Smooth muscle cell (in vitro differentiated cells): ENCODE results near the gene PRICKLE3. TPM values are rescaled to one million over a fixed set of nuclear protein-coding genes. Genes with fewer than 3 reads are reported as not detected.

Experiments used
- DNase-seq: peaks from one replicate; lab custom pipeline; 2025; ENCODE audit not compliant: unreplicated experiment; lab: John Stamatoyannopoulos, UW
- H2AFZ ChIP-seq: fragments of 200-600 bp; sonication (generic); 2 replicates; pipeline ENCODE4 v1.6.0; 2016; ENCODE audit warnings: antibody characterized with exemption, low read depth, mild to moderate bottlenecking
- H3F3A ChIP-seq: fragments of 200-600 bp; sonication (generic); 2 replicates; pipeline ENCODE4 v1.6.0; 2017; ENCODE audit warnings: antibody characterized with exemption, low read depth
- H3K27ac ChIP-seq: fragments of 200-600 bp; sonication (generic); 2 replicates; pipeline ENCODE4 v1.5.1; 2016; ENCODE audit warnings: low read depth, mild to moderate bottlenecking
- H3K27me3 ChIP-seq: fragments of 200-600 bp; sonication (generic); 2 replicates; pipeline ENCODE4 v1.6.1; 2016; ENCODE audit warnings: low read depth, mild to moderate bottlenecking
- H3K36me3 ChIP-seq: fragments of 200-600 bp; sonication (generic); 2 replicates; pipeline ENCODE4 v1.5.1; 2016; ENCODE audit warnings: low read depth
- H3K4me1 ChIP-seq: fragments of 200-600 bp; sonication (generic); 2 replicates; pipeline ENCODE4 v1.5.1; 2016; ENCODE audit warnings: low read depth
- H3K4me2 ChIP-seq: fragments of 200-600 bp; sonication (generic); 2 replicates; pipeline ENCODE4 v1.6.0; 2016; ENCODE audit warnings: mild to moderate bottlenecking
- H3K4me3 ChIP-seq: fragments of 200-600 bp; sonication (generic); 2 replicates; pipeline ENCODE4 v1.5.1; 2016; ENCODE audit warnings: mild to moderate bottlenecking
- H3K79me2 ChIP-seq: fragments of 200-600 bp; sonication (generic); 2 replicates; pipeline ENCODE4 v1.6.0; 2016; ENCODE audit warnings: low read depth, mild to moderate bottlenecking
- H3K9ac ChIP-seq: fragments of 200-600 bp; sonication (generic); 2 replicates; pipeline ENCODE4 v1.6.0; 2016; ENCODE audit warnings: low read depth
- H3K9me3 ChIP-seq: fragments of 200-600 bp; sonication (generic); replicated peaks from 2 replicates; pipeline ENCODE4 v1.5.1; 2016; ENCODE audit warnings: low read depth
- H4K20me1 ChIP-seq: fragments of 200-600 bp; sonication (generic); 2 replicates; pipeline ENCODE4 v1.6.0; 2016; ENCODE audit warnings: low read depth
- CTCF ChIP-seq: fragments of 200-600 bp; sonication (generic); IDR thresholded peaks from 2 replicates; pipeline ENCODE4 v1.5.1; 2017; ENCODE audit warnings: borderline replicate concordance, mild to moderate bottlenecking, antibody characterized with exemption; ENCODE audit not compliant: insufficient read depth, poor library complexity, severe bottlenecking
- WGBS: methylation state at CpG from one replicate; pipeline ENCODE4 v1.1.7; 2016; ENCODE audit warnings: low lambda C conversion rate; 5-methylcytosine and 5-hydroxymethylcytosine counted together
- polyA plus RNA-seq: library from polyadenylated mRNA; unstranded; fragments of >200 nt; fragmentation: Nextera tagmentation; extraction: Ambion mirVana; gene quantifications from 2 replicates; pipeline ENCODE4 v1.2.1, GENCODE V29; 2016
- total RNA-seq: library from RNA; depleted of rRNA; stranded (reverse); fragments of >200 nt; gene quantifications from 2 replicates; pipeline ENCODE4 v1.2.3, GENCODE V29; 2014

The PRICKLE3 gene
- total and polyA plus RNA-seq, 2 experiments from 2014 or later = 11.3 to 11.5 TPM

- DNase-seq = no peak
- Histone ChIP-seq H3K27ac (no peak overlapping the region), H3K4me3 (no peak overlapping the region), H4K20me1 (no peaks in the 10 kb centered on the region), H3K4me2 (no peak overlapping the region), H3K79me2 (no peaks in the 10 kb centered on the region), H3F3A (no peaks in the 10 kb centered on the region), H3K36me3 (no peaks in the 10 kb centered on the region), H3K9ac (no peak overlapping the region), H2AFZ (no peak overlapping the region), H3K27me3 (no peaks in the 10 kb centered on the region), H3K9me3 (no peaks in the 10 kb centered on the region), H3K4me1 (no peaks in the 10 kb centered on the region)
- 66% methylated on average over 2 of the region's 2 CpGs for WGBS
- TF ChIP-seq CTCF = no peak
Observed at GRCh38 chrX:49227726-49228125, 41.6 kb upstream of the PRICKLE3 start.

- H3K9ac ChIP-seq = no peak overlapping the region
- H3K4me2 ChIP-seq = no peak overlapping the region
- no peak for TF ChIP-seq CTCF
- no peaks in the 10 kb centered on the region for H3K4me1 ChIP-seq
- no peak overlapping the region for H3K4me3 ChIP-seq
- H3K36me3 ChIP-seq = no peaks in the 10 kb centered on the region
- 78% methylated on average over 9 of the region's 9 CpGs for WGBS
- H2AFZ ChIP-seq = no peak overlapping the region
- H3F3A ChIP-seq = no peaks in the 10 kb centered on the region
- no peaks in the 10 kb centered on the region for H3K79me2 ChIP-seq
- no peak for DNase-seq
- H3K27ac ChIP-seq = no peak overlapping the region
- H3K9me3 ChIP-seq = no peaks in the 10 kb centered on the region
- no peaks in the 10 kb centered on the region for H3K27me3 ChIP-seq
- H4K20me1 ChIP-seq = no peaks in the 10 kb centered on the region
Observed at GRCh38 chrX:49226946-49227345, 40.8 kb upstream of the PRICKLE3 start.

GRCh38 chrX:49225858-49226257, 39.7 kb upstream of the PRICKLE3 start:
- no peak for DNase-seq
- no peaks in the 10 kb centered on the region for H3K9me3 ChIP-seq
- H3F3A ChIP-seq = no peaks in the 10 kb centered on the region
- H4K20me1 ChIP-seq = no peaks in the 10 kb centered on the region
- no peak overlapping the region for H3K4me3 ChIP-seq
- H2AFZ ChIP-seq = no peak overlapping the region
- H3K36me3 ChIP-seq = no peaks in the 10 kb centered on the region
- no peak overlapping the region for H3K27ac ChIP-seq
- no peaks in the 10 kb centered on the region for H3K79me2 ChIP-seq
- H3K4me1 ChIP-seq = no peaks in the 10 kb centered on the region
- 86% methylated on average over 14 of the region's 14 CpGs for WGBS
- no peaks in the 10 kb centered on the region for H3K27me3 ChIP-seq
- H3K9ac ChIP-seq = no peak overlapping the region
- no peak for TF ChIP-seq CTCF
- H3K4me2 ChIP-seq = no peak overlapping the region

- no peak for DNase-seq
- no peaks in the 10 kb centered on the region for H3K4me1 ChIP-seq
- H3K9me3 ChIP-seq = no peaks in the 10 kb centered on the region
- H3K9ac ChIP-seq = no peak overlapping the region
- no peak overlapping the region for H3K4me2 ChIP-seq
- H3F3A ChIP-seq = no peaks in the 10 kb centered on the region
- H2AFZ ChIP-seq = no peak overlapping the region
- TF ChIP-seq CTCF = no peak
- H4K20me1 ChIP-seq = no peaks in the 10 kb centered on the region
- H3K79me2 ChIP-seq = no peaks in the 10 kb centered on the region
- H3K36me3 ChIP-seq = no peaks in the 10 kb centered on the region
- no peaks in the 10 kb centered on the region for H3K27me3 ChIP-seq
- WGBS = 88% methylated on average over 2 of the region's 2 CpGs
- no peak overlapping the region for H3K27ac ChIP-seq
- no peak overlapping the region for H3K4me3 ChIP-seq
Observed at GRCh38 chrX:49221868-49222267, 35.7 kb upstream of the PRICKLE3 start.
